ENCODE results near the gene ZDHHC14.
"Not testable (repeated sequence)": the region's sequence is repeated elsewhere in the genome, so short reads cannot be mapped to it uniquely, and the experiment has no call there.

The ZDHHC14 gene

GRCh38 chr6:157587127-157587926 is 206.3 kb downstream of the ZDHHC14 start:
- Mint-ChIP-seq H3K36me3 (ENCODE audit: low read depth) (peaks cover 25% of the 10 kb centered on the region), H3K4me3 (no peak overlapping the region), H3K9me3 (peaks cover 41% of the 10 kb centered on the region), H3K4me1 (ENCODE audit: low read depth) (peaks cover 2% of the 10 kb centered on the region), H3K27me3 (ENCODE audit: low read depth) (peaks cover 8% of the 10 kb centered on the region), H3K27ac (no peak overlapping the region)

- not testable (repeated sequence) for H3K4me3 Mint-ChIP-seq; H3K27me3 Mint-ChIP-seq (ENCODE audit: low read depth); H3K4me1 Mint-ChIP-seq (ENCODE audit: low read depth); H3K27ac Mint-ChIP-seq
- H3K36me3 Mint-ChIP-seq (ENCODE audit: low read depth), result peaks cover 13% of the 10 kb centered on the region
- H3K9me3 Mint-ChIP-seq, result peaks cover 28% of the 10 kb centered on the region
Measured at GRCh38 chr6:157590654-157591053, 209.7 kb downstream of the ZDHHC14 start.

GRCh38 chr6:157592541-157592940 is 211.6 kb downstream of the ZDHHC14 start:
- Mint-ChIP-seq H3K27me3 (ENCODE audit: low read depth) (no peaks in the 10 kb centered on the region), H3K4me3 (no peak overlapping the region), H3K36me3 (ENCODE audit: low read depth) (peaks cover 9% of the 10 kb centered on the region), H3K9me3 (peaks cover 28% of the 10 kb centered on the region), H3K4me1 (ENCODE audit: low read depth) (no peaks in the 10 kb centered on the region), H3K27ac (no peak overlapping the region)

- H3K4me3 Mint-ChIP-seq, result no peak overlapping the region
- H3K36me3 Mint-ChIP-seq (ENCODE audit: low read depth), result peaks cover 9% of the 10 kb centered on the region
- H3K27me3 Mint-ChIP-seq (ENCODE audit: low read depth), result no peaks in the 10 kb centered on the region
- H3K9me3 Mint-ChIP-seq, result peaks cover 28% of the 10 kb centered on the region
- H3K27ac Mint-ChIP-seq, result no peak overlapping the region
- H3K4me1 Mint-ChIP-seq (ENCODE audit: low read depth), result peaks cover 2% of the 10 kb centered on the region
Measured at GRCh38 chr6:157592980-157593379, 212.0 kb downstream of the ZDHHC14 start.

GRCh38 chr6:157593596-157593995 is 212.6 kb downstream of the ZDHHC14 start:
- Mint-ChIP-seq H3K4me1 (ENCODE audit: low read depth) (peaks cover 3% of the 10 kb centered on the region), H3K9me3 (peaks cover 25% of the 10 kb centered on the region), H3K27me3 (ENCODE audit: low read depth) (no peaks in the 10 kb centered on the region), H3K4me3 (no peak overlapping the region), H3K36me3 (ENCODE audit: low read depth) (peaks cover 9% of the 10 kb centered on the region), H3K27ac (no peak overlapping the region)

GRCh38 chr6:157594292-157594691 is 213.3 kb downstream of the ZDHHC14 start:
- Mint-ChIP-seq H3K27me3 (ENCODE audit: low read depth) (no peaks in the 10 kb centered on the region), H3K27ac (no peak overlapping the region), H3K9me3 (peaks cover 18% of the 10 kb centered on the region)

GRCh38 chr6:157595768-157596167 is 214.8 kb downstream of the ZDHHC14 start:
- H3K4me1 Mint-ChIP-seq (ENCODE audit: low read depth), result peaks cover 3% of the 10 kb centered on the region
- H3K27me3 Mint-ChIP-seq (ENCODE audit: low read depth), result no peaks in the 10 kb centered on the region
- H3K4me3 Mint-ChIP-seq, result no peak overlapping the region
- H3K9me3 Mint-ChIP-seq, result peaks cover 7% of the 10 kb centered on the region
- H3K36me3 Mint-ChIP-seq (ENCODE audit: low read depth), result peaks cover 4% of the 10 kb centered on the region
- no peak overlapping the region for H3K27ac Mint-ChIP-seq

More at GRCh38 chr6:157594292-157594691, 213.3 kb downstream of the ZDHHC14 start:
- Mint-ChIP-seq H3K4me1 (ENCODE audit: low read depth) (peaks cover 3% of the 10 kb centered on the region), H3K4me3 (no peak overlapping the region), H3K36me3 (ENCODE audit: low read depth) (peaks cover 9% of the 10 kb centered on the region)

GRCh38 chr6:157596461-157596860 is 215.5 kb downstream of the ZDHHC14 start:
- Mint-ChIP-seq H3K27me3 (ENCODE audit: low read depth) (no peaks in the 10 kb centered on the region), H3K4me1 (ENCODE audit: low read depth) (peaks cover 3% of the 10 kb centered on the region), H3K27ac (no peak overlapping the region)

GRCh38 chr6:157596886-157597285 is 215.9 kb downstream of the ZDHHC14 start:
- peaks cover 3% of the 10 kb centered on the region for H3K4me1 Mint-ChIP-seq (ENCODE audit: low read depth)
- H3K36me3 Mint-ChIP-seq (ENCODE audit: low read depth), result no peaks in the 10 kb centered on the region
- H3K27me3 Mint-ChIP-seq (ENCODE audit: low read depth), result no peaks in the 10 kb centered on the region
- H3K4me3 Mint-ChIP-seq, result no peak overlapping the region
- no peak overlapping the region for H3K27ac Mint-ChIP-seq
- H3K9me3 Mint-ChIP-seq, result no peaks in the 10 kb centered on the region

More at GRCh38 chr6:157596461-157596860, 215.5 kb downstream of the ZDHHC14 start:
- Mint-ChIP-seq H3K36me3 (ENCODE audit: low read depth) (peaks cover 2% of the 10 kb centered on the region), H3K9me3 (peaks cover 2% of the 10 kb centered on the region), H3K4me3 (no peak overlapping the region)

GRCh38 chr6:157597461-157598312 is 216.7 kb downstream of the ZDHHC14 start:
- H3K4me3 Mint-ChIP-seq, result no peak overlapping the region
- H3K27ac Mint-ChIP-seq, result no peak overlapping the region
- no peaks in the 10 kb centered on the region for H3K27me3 Mint-ChIP-seq (ENCODE audit: low read depth)
- H3K36me3 Mint-ChIP-seq (ENCODE audit: low read depth), result no peaks in the 10 kb centered on the region
- H3K4me1 Mint-ChIP-seq (ENCODE audit: low read depth), result peaks cover 3% of the 10 kb centered on the region
- H3K9me3 Mint-ChIP-seq, result no peaks in the 10 kb centered on the region

- H3K4me1 Mint-ChIP-seq (ENCODE audit: low read depth), result peaks cover 3% of the 10 kb centered on the region
- no peak overlapping the region for H3K4me3 Mint-ChIP-seq
- no peaks in the 10 kb centered on the region for H3K9me3 Mint-ChIP-seq
- no peaks in the 10 kb centered on the region for H3K27me3 Mint-ChIP-seq (ENCODE audit: low read depth)
- no peaks in the 10 kb centered on the region for H3K36me3 Mint-ChIP-seq (ENCODE audit: low read depth)
- no peak overlapping the region for H3K27ac Mint-ChIP-seq
Measured at GRCh38 chr6:157599191-157599590, 218.2 kb downstream of the ZDHHC14 start.

GRCh38 chr6:157600807-157601206 is 219.8 kb downstream of the ZDHHC14 start:
- H3K4me3 Mint-ChIP-seq, result no peak overlapping the region
- H3K27ac Mint-ChIP-seq, result no peak overlapping the region
- no peaks in the 10 kb centered on the region for H3K36me3 Mint-ChIP-seq (ENCODE audit: low read depth)
- H3K4me1 Mint-ChIP-seq (ENCODE audit: low read depth), result peaks cover 3% of the 10 kb centered on the region
- no peaks in the 10 kb centered on the region for H3K9me3 Mint-ChIP-seq
- H3K27me3 Mint-ChIP-seq (ENCODE audit: low read depth), result no peaks in the 10 kb centered on the region

GRCh38 chr6:157602521-157603295 is 221.7 kb downstream of the ZDHHC14 start:
- H3K9me3 Mint-ChIP-seq, result no peaks in the 10 kb centered on the region
- H3K4me3 Mint-ChIP-seq, result no peak overlapping the region
- H3K27me3 Mint-ChIP-seq (ENCODE audit: low read depth), result no peaks in the 10 kb centered on the region
- H3K36me3 Mint-ChIP-seq (ENCODE audit: low read depth), result no peaks in the 10 kb centered on the region
- peaks cover 3% of the 10 kb centered on the region for H3K4me1 Mint-ChIP-seq (ENCODE audit: low read depth)
- H3K27ac Mint-ChIP-seq, result no peak overlapping the region

GRCh38 chr6:157603314-157603940 is 222.4 kb downstream of the ZDHHC14 start:
- Mint-ChIP-seq H3K27ac (no peak overlapping the region), H3K4me1 (ENCODE audit: low read depth) (no peaks in the 10 kb centered on the region)

More at GRCh38 chr6:157603314-157603940, 222.4 kb downstream of the ZDHHC14 start:
- Mint-ChIP-seq H3K9me3 (no peaks in the 10 kb centered on the region), H3K4me3 (no peak overlapping the region), H3K36me3 (ENCODE audit: low read depth) (no peaks in the 10 kb centered on the region), H3K27me3 (ENCODE audit: low read depth) (no peaks in the 10 kb centered on the region)
